NB4 (cell line): Measurements from ENCODE around the gene PDZD2.
"Not testable (repeated sequence)": the region's sequence is repeated elsewhere in the genome, so short reads cannot be mapped to it uniquely, and the experiment has no call there.

Experiments used
- CTCF ChIP-seq: IDR thresholded peaks from one replicate; pipeline ENCODE4 v1.5.1; 2012; ENCODE audit warnings: low read depth, low read length
- MAX ChIP-seq: IDR thresholded peaks from 2 replicates; pipeline ENCODE4 v1.6.1; 2011; ENCODE audit warnings: low read depth, low read length
- POLR2A ChIP-seq: IDR thresholded peaks from 2 replicates; pipeline ENCODE4 v1.6.1; 2011; ENCODE audit warnings: mild to moderate bottlenecking; ENCODE audit not compliant: insufficient read length; ENCODE audit errors: extremely low read depth

GRCh38 chr5:31776294-31776693 lies 137.4 kb downstream of the PDZD2 start:
- TF ChIP-seq CTCF, MAX, POLR2A: not testable (repeated sequence)
